Measurements from ENCODE around the gene GSTK1.
A peak's percentile ranks its signal among the peaks of the same experiment; 100 is the strongest.
"Not testable (repeated sequence)": the region's sequence is repeated elsewhere in the genome, so short reads cannot be mapped to it uniquely, and the experiment has no call there.

GSTK1 gene

DNA sequence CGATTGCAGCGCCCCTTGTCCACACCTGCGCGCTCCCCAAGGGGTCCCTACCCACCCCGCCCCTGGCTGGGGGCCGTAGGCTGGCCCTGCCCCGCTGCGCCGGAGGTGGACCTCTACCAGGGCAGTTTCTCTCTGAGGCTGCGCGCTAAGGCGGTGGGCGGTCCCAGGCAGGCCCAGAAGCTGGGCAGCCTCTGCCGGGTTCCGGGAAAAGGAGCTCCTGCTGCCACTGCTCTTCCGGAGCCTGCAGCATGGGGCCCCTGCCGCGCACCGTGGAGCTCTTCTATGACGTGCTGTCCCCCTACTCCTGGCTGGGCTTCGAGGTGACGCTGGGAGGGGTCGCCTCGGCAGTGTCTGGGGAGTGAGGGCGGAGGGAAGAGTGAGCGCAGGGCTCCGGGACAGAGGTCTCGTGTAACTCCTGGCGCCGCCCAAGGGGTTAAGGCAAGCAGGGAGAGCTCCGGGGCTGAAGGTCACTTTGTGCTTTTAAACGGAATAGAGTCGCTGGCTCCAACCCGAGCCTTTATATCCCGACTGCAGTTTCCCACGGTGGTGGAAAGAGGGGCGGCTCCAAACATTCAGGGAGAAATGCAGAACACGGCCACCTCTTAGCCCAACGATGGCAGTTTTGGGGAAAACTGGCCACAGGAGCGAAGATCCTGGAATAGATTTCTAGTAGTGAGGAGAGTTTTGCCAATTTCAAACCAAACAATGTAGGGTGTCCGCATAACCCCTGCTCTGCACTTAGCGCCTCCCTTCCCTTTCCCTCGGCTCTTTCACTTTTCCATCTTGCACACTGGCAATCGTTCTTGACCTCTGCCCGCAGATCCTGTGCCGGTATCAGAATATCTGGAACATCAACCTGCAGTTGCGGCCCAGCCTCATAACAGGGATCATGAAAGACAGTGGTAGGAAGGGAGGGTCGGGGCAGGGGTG is at the start of gene GSTK1:
TSS of gene GSTK1 (plus strand) at position 176 of the 930 bp plus-strand sequence. CDS start at position 249, 73 bp downstream.
- peak; percentile 31 for DNase-seq

GRCh38 chr7:143213478-143213877 is 49.8 kb upstream of the GSTK1 start:
- DNase-seq: not testable (repeated sequence)

GRCh38 chr7:143214789-143215679 is 48.2 kb upstream of the GSTK1 start:
- DNase-seq: peak; percentile 88

DNA sequence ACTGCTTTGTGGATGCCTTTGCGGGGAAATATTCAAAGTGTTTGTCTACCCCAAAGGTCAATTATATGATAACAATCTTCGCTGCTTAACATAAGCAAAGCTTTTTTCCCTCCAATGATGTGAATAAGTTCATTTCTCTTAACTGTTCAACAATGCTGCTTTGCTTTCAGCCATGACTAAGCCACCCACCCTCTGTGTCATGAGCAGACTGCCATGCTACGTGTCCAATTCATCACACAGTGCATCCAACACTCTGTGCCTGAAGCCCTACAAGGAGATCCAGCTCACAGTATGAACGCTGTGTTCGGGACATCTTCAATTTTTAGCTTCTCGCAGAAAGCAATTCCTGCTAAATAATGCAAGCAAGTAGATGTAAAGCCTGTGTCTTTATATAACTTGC is 47.1 kb upstream of the GSTK1 start:
- DNase-seq: no peak

DNA sequence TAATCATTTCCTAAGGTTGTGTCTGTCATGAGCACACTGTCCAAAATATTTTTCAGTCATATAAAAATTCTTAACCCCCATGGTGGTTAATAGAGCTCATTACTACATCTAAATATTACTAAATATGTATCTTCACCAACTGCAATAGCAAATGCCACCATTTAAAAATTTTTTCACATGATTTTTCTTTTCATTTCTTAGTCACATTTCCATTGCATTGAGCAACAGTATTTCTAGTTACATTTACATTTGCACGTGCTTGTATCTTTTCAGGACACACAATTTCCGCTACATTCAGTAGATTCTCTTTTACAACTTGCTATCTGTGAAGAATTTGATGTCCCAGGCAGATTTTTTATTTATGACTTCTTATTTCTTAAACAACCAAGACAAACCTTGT is 46.6 kb upstream of the GSTK1 start:
- DNase-seq: no peak

- no peak for DNase-seq
These were observed 45.4 kb upstream of the GSTK1 start for GRCh38 chr7:143217806-143218205.

DNA sequence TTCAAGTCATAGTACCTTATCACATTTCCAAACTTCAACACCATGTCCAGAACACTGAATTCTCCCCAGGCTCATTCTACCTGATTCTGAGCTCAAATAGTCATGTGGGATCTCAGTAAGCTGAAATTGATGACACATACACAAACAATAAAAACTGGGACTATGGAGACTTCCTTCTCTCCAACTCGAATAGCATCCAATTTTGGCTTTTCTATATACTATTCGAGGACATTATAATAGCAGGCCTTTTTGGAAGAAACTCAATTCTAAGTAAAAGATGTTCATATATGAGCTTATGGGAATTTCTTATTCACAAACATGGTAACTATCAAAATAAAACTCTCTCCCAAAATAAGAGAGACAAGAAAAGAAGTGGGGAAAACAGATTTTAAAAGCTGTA is 42.0 kb upstream of the GSTK1 start:
- DNase-seq: no peak

DNA sequence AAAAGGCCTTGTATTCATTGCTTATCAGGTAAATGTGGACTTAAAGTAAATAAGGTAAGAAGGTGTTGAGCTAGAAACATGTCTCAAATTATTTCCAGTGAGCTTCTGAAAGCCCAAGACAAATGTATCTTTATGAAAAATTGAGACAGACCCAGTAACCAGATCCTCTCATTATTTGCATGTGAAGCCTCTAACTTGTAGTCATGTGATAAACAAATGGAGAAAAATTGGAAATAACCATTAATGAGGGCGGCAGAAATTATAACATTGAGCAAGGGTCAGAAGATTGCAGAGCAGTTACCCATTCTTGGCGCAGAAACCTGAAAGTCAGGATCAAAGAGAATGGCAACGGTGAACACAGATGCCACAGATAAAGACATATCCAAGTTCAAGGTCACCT is 41.5 kb upstream of the GSTK1 start, which contains the start of gene TAS2R40:
TSS of gene TAS2R40 (plus strand) at position 301 of the 400 bp plus-strand sequence. CDS start at position 343, 42 bp downstream.
- DNase-seq: no peak

DNA sequence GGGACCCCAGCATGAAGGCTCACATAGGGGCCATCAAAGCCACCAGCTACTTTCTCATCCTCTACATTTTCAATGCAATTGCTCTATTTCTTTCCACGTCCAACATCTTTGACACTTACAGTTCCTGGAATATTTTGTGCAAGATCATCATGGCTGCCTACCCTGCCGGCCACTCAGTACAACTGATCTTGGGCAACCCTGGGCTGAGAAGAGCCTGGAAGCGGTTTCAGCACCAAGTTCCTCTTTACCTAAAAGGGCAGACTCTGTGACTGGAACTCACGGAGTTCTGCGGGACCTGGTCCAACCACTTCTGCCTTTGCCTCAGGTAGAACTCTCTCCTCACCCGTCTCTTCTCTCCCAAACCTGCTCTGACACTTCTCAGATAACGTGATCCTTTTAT is 40.5 kb upstream of the GSTK1 start:
- no peak for DNase-seq

GRCh38 chr7:143223784-143224183 is 39.5 kb upstream of the GSTK1 start:
- DNase-seq: no peak

GRCh38 chr7:143225047-143225446 is 38.2 kb upstream of the GSTK1 start:
- DNase-seq: no peak

DNA sequence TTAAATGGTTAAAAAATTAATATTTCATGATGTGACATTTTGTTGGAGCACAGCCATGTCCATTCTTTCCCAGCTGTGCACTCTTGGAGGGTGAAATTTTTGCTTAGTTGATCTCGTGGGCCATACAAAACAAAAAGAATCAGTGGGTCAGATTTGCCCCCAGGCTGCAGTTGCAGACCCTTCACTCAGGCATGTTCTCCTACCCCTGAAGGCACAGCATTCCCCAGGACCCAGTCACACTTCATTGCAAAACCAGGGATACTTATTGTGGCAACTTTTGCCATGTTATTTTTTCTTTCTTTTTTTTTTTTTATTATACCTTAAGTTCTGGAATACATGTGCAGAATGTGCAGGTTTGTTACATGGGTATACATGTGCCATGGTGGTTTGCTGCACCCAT is 35.4 kb upstream of the GSTK1 start:
- no peak for DNase-seq

GRCh38 chr7:143229054-143229790 is 34.0 kb upstream of the GSTK1 start:
- DNase-seq: peak; percentile 7

- DNase-seq: no peak
These were observed 32.4 kb upstream of the GSTK1 start for GRCh38 chr7:143230602-143231457.

- DNase-seq: no peak
These were observed 29.3 kb upstream of the GSTK1 start for GRCh38 chr7:143233816-143234532.

- DNase-seq: no peak
These were observed 28.7 kb upstream of the GSTK1 start for GRCh38 chr7:143234533-143234875.

- no peak for DNase-seq
These were observed 27.7 kb upstream of the GSTK1 start for GRCh38 chr7:143235561-143235960.

GRCh38 chr7:143236408-143236990 is 26.7 kb upstream of the GSTK1 start:
- no peak for DNase-seq

DNA sequence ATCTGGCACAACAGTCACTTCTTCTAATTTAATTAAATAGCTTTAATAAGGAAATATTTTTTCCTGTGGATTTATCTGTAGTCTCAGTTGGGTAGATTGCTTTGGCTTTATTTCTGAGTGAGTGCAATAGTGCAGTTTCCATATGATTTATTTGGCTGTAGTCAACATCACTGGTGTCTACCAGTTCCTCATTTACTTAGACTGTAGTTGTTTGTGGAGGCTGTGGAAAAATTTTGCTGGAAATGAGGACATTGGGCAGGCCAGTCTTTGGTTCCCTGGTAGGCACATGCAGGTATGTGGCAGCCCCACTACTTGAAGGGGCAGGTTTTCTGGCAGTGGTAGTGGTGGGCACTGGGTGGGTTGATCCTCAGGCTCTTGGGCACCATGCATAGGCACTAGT is 25.9 kb upstream of the GSTK1 start:
- no peak for DNase-seq

DNA sequence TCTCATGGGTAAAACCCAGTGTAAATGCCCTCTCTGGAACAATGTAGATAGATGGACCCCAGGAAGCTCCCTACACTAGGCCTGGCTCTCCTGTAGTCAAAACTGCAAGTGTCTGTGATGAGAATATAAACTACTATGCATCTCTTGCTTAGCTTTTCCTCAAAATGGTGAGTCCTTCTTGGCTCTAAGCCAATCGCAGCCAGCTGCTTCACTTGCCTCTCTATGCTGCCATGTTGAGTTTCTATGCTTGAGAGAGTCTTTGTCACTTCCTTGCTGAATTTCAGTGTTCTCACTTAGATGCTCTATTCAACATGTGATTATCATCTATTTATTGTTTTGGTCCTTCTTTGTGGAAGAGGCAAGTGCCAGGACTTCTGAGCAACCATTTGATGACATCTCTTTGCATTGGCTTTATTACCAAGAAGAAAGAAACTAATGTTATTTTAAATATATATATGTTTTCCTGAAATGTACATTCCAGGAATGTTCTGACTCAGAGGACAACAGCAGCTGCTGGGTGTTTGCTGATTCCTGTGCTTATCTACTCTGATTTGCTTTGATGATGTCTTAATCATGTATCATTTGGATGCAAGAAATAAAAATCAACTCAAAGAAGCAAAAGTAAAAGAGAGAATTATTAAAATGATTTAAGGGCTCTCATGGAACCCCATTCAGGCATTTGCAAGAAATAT is 24.8 kb upstream of the GSTK1 start:
- DNase-seq: no peak

Measured in NCI-H748 treated with DMSO at 0.1 percent for 48 hours (cell line).